ENCODE measurements around the gene OCIAD2.

The OCIAD2 gene

GRCh38 chr4:48909697-48910096 is 3.1 kb upstream of the OCIAD2 start:
- H3K79me2 ChIP-seq (ENCODE audit: insufficient read depth, low read length): peaks cover 8% of the 10 kb centered on the region; the same call in 1 of the 2 replicates
- H4K20me1 ChIP-seq (ENCODE audit: low read depth, low read length): no peaks in the 10 kb centered on the region
- H3F3A ChIP-seq (ENCODE audit: insufficient read depth): no peaks in the 10 kb centered on the region
- no peaks in the 10 kb centered on the region for H3K9me2 ChIP-seq (replicated peaks; ENCODE audit: insufficient read depth, low read length)
- no peak overlapping the region for H3K4me3 ChIP-seq (ENCODE audit: insufficient read depth, low read length, poor library complexity, severe bottlenecking)
- no peak overlapping the region for H3K9ac ChIP-seq (ENCODE audit: low read length)
- TF ChIP-seq CTCF (IDR thresholded peaks at IDR 0.05; ENCODE audit: insufficient read depth, low read length, poor library complexity, severe bottlenecking): no peak
- no peak for TF ChIP-seq EZH2phosphoT487 (conservative IDR thresholded peaks at IDR 0.05; ENCODE audit: low read length)
- no peaks in the 10 kb centered on the region for H3K36me3 ChIP-seq (ENCODE audit: low read length)
- no peaks in the 10 kb centered on the region for H3K27me3 ChIP-seq (ENCODE audit: low read length)
- H3K27ac ChIP-seq (ENCODE audit: low read depth, low read length): no peak overlapping the region
- H2AFZ ChIP-seq (ENCODE audit: low read depth, low read length, severe bottlenecking): no peak overlapping the region
- no peak overlapping the region for H3K4me2 ChIP-seq (ENCODE audit: low read depth, low read length, poor library complexity, severe bottlenecking)
- no peaks in the 10 kb centered on the region for H3K9me3 ChIP-seq (ENCODE audit: insufficient read depth, low read length)

GRCh38 chr4:48908687-48909086 is 2.1 kb upstream of the OCIAD2 start:
- no peak overlapping the region for H3K4me3 ChIP-seq (ENCODE audit: insufficient read depth, low read length, poor library complexity, severe bottlenecking)
- no peaks in the 10 kb centered on the region for H3K9me3 ChIP-seq (ENCODE audit: insufficient read depth, low read length)
- H3K27ac ChIP-seq (ENCODE audit: low read depth, low read length): no peak overlapping the region
- no peaks in the 10 kb centered on the region for H4K20me1 ChIP-seq (ENCODE audit: low read depth, low read length)
- TF ChIP-seq CTCF (IDR thresholded peaks at IDR 0.05; ENCODE audit: insufficient read depth, low read length, poor library complexity, severe bottlenecking): no peak
- no peak for TF ChIP-seq EZH2phosphoT487 (conservative IDR thresholded peaks at IDR 0.05; ENCODE audit: low read length)
- no peaks in the 10 kb centered on the region for H3K9me2 ChIP-seq (replicated peaks; ENCODE audit: insufficient read depth, low read length)
- H3K9ac ChIP-seq (ENCODE audit: low read length): no peak overlapping the region
- no peak overlapping the region for H3K4me2 ChIP-seq (ENCODE audit: low read depth, low read length, poor library complexity, severe bottlenecking)
- no peaks in the 10 kb centered on the region for H3F3A ChIP-seq (ENCODE audit: insufficient read depth)
- H2AFZ ChIP-seq (ENCODE audit: low read depth, low read length, severe bottlenecking): no peak overlapping the region
- no peaks in the 10 kb centered on the region for H3K36me3 ChIP-seq (ENCODE audit: low read length)
- H3K79me2 ChIP-seq (ENCODE audit: insufficient read depth, low read length): peaks cover 8% of the 10 kb centered on the region; the same call in 1 of the 2 replicates
- no peaks in the 10 kb centered on the region for H3K27me3 ChIP-seq (ENCODE audit: low read length)

GRCh38 chr4:48907706-48908477 is 1.3 kb upstream of the OCIAD2 start:
- Histone ChIP-seq H3K36me3 (ENCODE audit: low read length) (no peaks in the 10 kb centered on the region), H3F3A (ENCODE audit: insufficient read depth) (no peaks in the 10 kb centered on the region), H4K20me1 (ENCODE audit: low read depth, low read length) (no peaks in the 10 kb centered on the region), H2AFZ (ENCODE audit: low read depth, low read length, severe bottlenecking) (no peak overlapping the region), H3K9me2 (replicated peaks; ENCODE audit: insufficient read depth, low read length) (no peaks in the 10 kb centered on the region), H3K27me3 (ENCODE audit: low read length) (no peaks in the 10 kb centered on the region), H3K4me2 (ENCODE audit: low read depth, low read length, poor library complexity, severe bottlenecking) (no peak overlapping the region), H3K27ac (ENCODE audit: low read depth, low read length) (no peak overlapping the region), H3K9me3 (ENCODE audit: insufficient read depth, low read length) (no peaks in the 10 kb centered on the region), H3K79me2 (ENCODE audit: insufficient read depth, low read length) (peaks cover 8% of the 10 kb centered on the region; the same call in 1 of the 2 replicates), H3K4me3 (ENCODE audit: insufficient read depth, low read length, poor library complexity, severe bottlenecking) (no peak overlapping the region), H3K9ac (ENCODE audit: low read length) (no peak overlapping the region)
- no peak for TF ChIP-seq EZH2phosphoT487 (conservative IDR thresholded peaks at IDR 0.05; ENCODE audit: low read length)
- TF ChIP-seq CTCF (IDR thresholded peaks at IDR 0.05; ENCODE audit: insufficient read depth, low read length, poor library complexity, severe bottlenecking): no peak

All from SU-DHL-6 (cell line).